ENCODE data around the gene EMD.
"Not testable (repeated sequence)": the region's sequence is repeated elsewhere in the genome, so short reads cannot be mapped to it uniquely, and the experiment has no call there.

EMD gene

GRCh38 chrX:154378799-154379568 lies at the start of gene EMD:
Gene EMD (plus strand): TSS chrX:154379295. CDS start chrX:154379485, 190 bp downstream.
- peak; percentile 98 for DNase-seq

- DNase-seq, result no peak
Observed at GRCh38 chrX:154332561-154332960, 46.5 kb upstream of the EMD start.

- DNase-seq, result no peak
Observed at GRCh38 chrX:154333116-154333515, 46.0 kb upstream of the EMD start.

GRCh38 chrX:154333837-154334271 lies 45.2 kb upstream of the EMD start:
- DNase-seq, result no peak

GRCh38 chrX:154334496-154334895 lies 44.6 kb upstream of the EMD start:
- no peak for DNase-seq

GRCh38 chrX:154341399-154342298 lies 37.4 kb upstream of the EMD start:
- not testable (repeated sequence) for DNase-seq

- DNase-seq, result not testable (repeated sequence)
Observed at GRCh38 chrX:154343063-154343462, 36.0 kb upstream of the EMD start.

- DNase-seq, result not testable (repeated sequence)
Observed at GRCh38 chrX:154343620-154344019, 35.5 kb upstream of the EMD start.

GRCh38 chrX:154348114-154348531 lies 31.0 kb upstream of the EMD start:
- DNase-seq, result no peak

- no peak for DNase-seq
Observed at GRCh38 chrX:154348646-154349358, 30.3 kb upstream of the EMD start.

- DNase-seq, result no peak
Observed at GRCh38 chrX:154349359-154349935, 29.6 kb upstream of the EMD start.

- no peak for DNase-seq
Observed at GRCh38 chrX:154349979-154350378, 29.1 kb upstream of the EMD start.

GRCh38 chrX:154350429-154351182 lies 28.5 kb upstream of the EMD start:
- no peak for DNase-seq

- DNase-seq, result no peak
Observed at GRCh38 chrX:154351183-154352011, 27.7 kb upstream of the EMD start.

GRCh38 chrX:154352012-154352401 lies 27.1 kb upstream of the EMD start:
- no peak for DNase-seq

GRCh38 chrX:154352466-154352865 lies 26.6 kb upstream of the EMD start:
- DNase-seq, result no peak

GRCh38 chrX:154353172-154353843 lies 25.8 kb upstream of the EMD start:
- DNase-seq, result no peak

- no peak for DNase-seq
Observed at GRCh38 chrX:154354013-154354412, 25.1 kb upstream of the EMD start.

- DNase-seq, result no peak
Observed at GRCh38 chrX:154354516-154354915, 24.6 kb upstream of the EMD start.

GRCh38 chrX:154355094-154355775 lies 23.9 kb upstream of the EMD start:
- no peak for DNase-seq
